SW 1271 (cell line): ENCODE data around the gene SAMD4B.
"Not testable (repeated sequence)": the region's sequence is repeated elsewhere in the genome, so short reads cannot be mapped to it uniquely, and the experiment has no call there.

Experiments
- DNase-seq, 2 experiments: peaks; one replicate each; lab custom pipeline; 2025; lab: John Stamatoyannopoulos, UW

The SAMD4B gene

GRCh38 chr19:39336483-39336882 is 5.7 kb upstream of the SAMD4B start:
- DNase-seq = no peak

GRCh38 chr19:39339674-39340073 is 2.5 kb upstream of the SAMD4B start:
- no peak for DNase-seq

GRCh38 chr19:39340156-39340555 is 2.1 kb upstream of the SAMD4B start:
- not testable (repeated sequence) for DNase-seq

- no peak for DNase-seq
These were observed 997 bp upstream of the SAMD4B start for GRCh38 chr19:39341129-39341718.

DNA sequence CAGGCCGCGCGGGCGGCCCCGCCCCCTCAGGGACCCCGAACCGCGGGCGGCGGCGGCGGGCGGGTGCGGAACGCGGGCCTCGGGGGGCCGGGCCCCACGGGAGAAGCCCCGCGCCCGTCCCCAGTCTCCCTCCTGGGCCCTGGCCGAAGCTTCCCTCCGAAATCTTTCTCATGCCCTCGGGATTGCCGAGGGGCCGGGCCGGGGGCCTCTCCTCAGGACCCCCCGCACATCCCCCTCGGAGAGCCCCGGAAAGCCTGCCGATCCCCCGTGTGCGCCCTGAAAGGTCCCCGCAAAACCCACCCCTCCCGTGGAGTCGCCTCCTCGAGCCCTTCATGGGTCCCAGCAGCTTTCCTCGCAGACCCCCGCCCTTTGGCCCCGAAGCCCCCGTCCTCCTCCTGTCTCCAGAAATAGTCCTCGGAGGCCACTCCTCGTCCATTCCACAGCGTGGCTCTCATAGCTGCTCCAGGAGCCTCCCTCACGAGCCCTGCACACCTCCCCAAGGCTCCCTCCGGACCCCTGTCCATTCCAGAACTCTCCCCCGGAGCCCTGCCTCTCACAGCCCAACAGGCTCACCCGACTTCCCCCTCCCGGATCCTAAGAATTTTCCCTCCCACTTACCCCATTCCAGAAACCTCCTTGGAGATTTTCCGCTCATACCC is 555 bp downstream of the SAMD4B start:
- DNase-seq = no peak

DNA sequence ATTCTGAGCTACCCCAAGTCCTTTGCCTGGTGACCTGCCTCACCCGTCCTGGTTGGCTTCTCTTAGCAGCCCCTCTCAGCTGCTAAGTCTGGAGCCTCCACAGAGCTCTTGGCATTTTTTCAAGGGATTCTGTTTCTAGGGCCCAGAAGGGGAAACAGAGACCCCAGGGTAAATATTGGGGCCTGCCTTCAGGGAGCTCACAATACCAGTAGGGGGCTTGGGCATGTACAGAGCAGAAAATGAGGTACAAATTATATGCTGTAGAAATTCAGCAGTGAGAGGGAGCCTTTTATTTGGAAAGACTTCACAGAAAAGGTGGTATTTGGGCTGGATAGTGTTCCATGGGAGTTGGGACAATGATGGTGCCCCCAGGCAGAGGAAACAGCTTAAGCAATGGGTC is 3.7 kb downstream of the SAMD4B start:
- DNase-seq = no peak

GRCh38 chr19:39347332-39348164 is 5.3 kb downstream of the SAMD4B start:
- no peak for DNase-seq

DNA sequence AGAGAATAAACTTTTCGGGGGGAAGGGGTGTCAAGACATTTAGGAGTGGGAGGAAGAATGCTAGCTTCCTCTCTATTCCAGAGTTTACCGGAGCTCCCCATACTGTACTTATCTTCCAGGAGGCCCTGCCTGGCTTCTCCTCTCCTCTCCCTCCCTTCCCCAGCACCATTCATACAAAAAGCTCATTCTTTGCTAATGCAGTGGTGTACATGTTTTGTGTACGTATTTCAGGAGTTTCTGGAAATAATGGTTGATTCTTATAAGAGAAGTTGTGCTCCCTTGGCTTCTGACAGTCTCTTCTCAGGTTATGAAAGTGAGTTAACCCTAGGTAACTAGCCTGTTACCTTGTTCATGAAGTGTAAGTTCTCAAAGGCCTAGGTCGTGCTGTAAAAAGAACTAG is 7.1 kb downstream of the SAMD4B start:
- no peak for DNase-seq

- no peak for DNase-seq
These were observed 7.9 kb downstream of the SAMD4B start for GRCh38 chr19:39350156-39350555.

DNA sequence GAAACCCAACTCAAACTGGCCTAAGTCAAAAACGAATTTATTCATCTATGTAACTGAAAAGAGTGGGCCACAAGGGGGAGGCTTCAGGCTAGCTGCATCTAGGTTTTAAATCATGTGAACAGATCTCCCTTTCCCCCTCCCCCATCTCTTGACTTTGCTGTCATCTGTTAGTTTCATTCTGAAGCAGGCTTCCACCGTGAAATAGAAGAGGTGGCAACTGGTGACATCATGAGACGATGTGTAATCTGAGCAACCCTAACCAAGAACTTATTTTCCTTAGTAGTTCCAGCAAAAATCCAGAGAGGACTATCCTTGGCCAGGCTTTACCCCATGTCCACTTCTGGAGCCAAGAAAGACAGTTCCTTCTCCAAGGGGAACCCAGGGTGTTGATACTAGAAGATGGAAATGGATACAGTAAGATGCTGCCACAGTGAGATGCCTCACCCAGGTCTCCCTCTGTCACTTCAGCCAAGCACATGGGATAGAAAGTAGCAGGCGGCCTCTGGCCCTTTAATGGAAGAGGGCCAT is 9.4 kb downstream of the SAMD4B start:
- no peak for DNase-seq

- DNase-seq = no peak
These were observed 10.4 kb downstream of the SAMD4B start for GRCh38 chr19:39352381-39353255.

DNA sequence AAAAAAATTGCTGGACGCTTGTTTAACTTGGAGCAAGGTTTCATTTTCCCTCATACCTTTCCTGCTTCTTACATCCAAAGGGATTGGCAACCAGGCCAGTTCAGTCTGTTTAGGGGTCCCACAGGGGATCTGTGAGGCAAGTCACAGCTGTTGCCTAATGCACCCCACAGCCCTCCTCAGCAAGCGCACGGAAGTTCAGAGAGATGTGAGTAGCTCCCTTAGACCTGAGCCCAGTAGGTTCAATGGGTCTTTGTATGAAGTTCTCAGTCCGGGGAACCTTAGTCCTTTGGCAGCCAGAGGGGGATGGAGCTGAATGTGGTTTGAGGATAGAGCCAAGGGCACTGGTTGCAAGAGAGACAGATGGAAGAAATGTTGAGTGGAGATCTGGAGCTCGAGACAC is 13.0 kb downstream of the SAMD4B start:
- DNase-seq = no peak

- DNase-seq = no peak
These were observed 13.9 kb downstream of the SAMD4B start for GRCh38 chr19:39356073-39356472.

DNA sequence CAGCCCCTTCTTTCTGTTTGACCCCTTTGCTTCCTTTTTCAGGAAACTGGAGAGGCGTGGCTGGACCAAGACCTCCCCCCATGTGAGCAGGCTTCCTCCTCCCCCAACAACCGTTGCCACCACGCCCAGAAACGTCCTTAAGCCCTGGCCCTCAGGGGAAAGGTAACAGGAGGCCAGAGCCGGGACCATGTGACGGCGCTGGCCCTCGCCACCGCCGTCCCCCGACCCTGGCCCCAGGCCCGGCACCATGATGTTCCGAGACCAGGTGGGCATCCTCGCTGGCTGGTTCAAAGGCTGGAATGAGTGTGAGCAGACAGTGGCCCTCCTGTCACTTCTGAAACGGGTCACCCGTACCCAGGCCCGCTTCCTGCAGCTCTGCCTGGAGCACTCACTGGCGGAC is 14.4 kb downstream of the SAMD4B start:
- DNase-seq = no peak

DNA sequence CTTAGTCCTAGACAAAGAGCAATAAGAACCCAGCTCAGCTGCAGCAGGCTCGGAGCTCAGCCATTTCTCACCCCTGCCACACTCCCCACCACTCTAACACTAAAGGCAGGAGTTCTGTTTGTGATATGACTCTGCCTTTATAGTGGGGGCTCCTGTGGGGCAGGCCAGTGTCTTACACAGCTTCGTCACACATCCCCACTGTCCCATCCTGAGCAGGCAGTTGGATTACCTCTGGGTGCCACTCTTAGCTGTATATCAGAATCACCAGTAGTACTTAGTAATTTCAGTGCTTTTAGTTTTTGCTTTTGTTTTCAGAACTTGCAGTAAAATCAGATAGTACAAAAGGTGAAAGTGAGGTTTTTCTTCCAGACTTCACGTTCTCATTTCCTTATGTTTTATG is 16.8 kb downstream of the SAMD4B start:
- DNase-seq = no peak

DNA sequence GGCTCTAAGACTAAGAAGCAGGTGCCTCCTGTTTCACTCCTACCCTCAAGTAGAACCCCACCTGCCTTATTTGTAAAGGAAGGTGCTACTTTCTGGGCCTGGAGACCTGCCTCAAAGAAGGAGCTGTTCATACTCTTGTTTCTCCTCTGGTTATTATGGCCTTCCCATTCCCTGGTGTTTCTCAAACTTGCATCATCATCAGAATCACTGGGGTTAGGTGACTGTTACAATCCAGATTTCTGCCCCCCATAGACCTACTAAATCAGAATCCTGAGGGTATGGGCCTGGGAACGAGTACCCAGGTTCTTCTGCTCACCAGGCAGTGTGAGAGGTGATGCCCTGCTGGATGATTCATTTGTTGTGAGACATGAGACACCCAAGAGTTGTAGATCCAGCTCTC is 18.4 kb downstream of the SAMD4B start:
- DNase-seq = no peak

GRCh38 chr19:39362682-39363657 is 20.7 kb downstream of the SAMD4B start:
- DNase-seq = no peak

- no peak for DNase-seq
These were observed 21.8 kb downstream of the SAMD4B start for GRCh38 chr19:39363901-39364457.

GRCh38 chr19:39365531-39365930 is 23.3 kb downstream of the SAMD4B start:
- DNase-seq = no peak

DNA sequence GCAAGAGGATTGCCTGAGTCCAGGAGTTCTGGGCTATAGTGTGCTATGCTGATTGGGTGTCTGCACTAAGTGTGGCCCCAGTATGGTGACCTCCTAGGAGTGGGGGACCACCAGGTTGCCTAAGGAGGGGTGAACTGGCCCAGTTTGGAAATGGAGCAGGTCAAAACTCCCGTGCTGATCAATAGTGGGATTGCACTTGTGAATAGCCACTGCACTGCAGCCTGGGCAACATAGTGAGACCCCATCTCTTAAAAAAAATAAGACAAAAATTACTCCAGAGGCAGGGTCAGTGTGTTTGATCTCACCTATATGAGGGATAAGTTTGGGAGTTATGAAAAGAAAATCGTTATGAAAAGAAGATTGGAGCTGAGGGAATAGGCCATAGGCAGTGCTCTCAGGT is 27.0 kb downstream of the SAMD4B start:
- no peak for DNase-seq
